Aorta (tissue), 5 donors: ENCODE measurements around the gene UBE2O. TPM values are rescaled to one million over a fixed set of nuclear protein-coding genes. Genes with fewer than 3 reads are reported as not detected.
"Not testable (repeated sequence)": the region's sequence is repeated elsewhere in the genome, so short reads cannot be mapped to it uniquely, and the experiment has no call there.

Experiments
- ATAC-seq: fragments of 200-7000 bp; cut with Tn5 transposase; one replicate; pipeline ENCODE4 v1.9.1; 2022; ENCODE audit warnings: moderate library complexity; ENCODE audit not compliant: low FRiP score
- DNase-seq, 2 donors: peaks; one replicate each; pipeline ENCODE4 v3.0.0-alpha.2; 2020
- H3K27ac ChIP-seq, 2 donors: one replicate each; pipeline ENCODE4 v1.5.1; 2013; ENCODE audit warnings: low read length in 2 of 2, mild to moderate bottlenecking in 2 of 2, moderate library complexity in 2 of 2, control low read depth in 1 of 2, inconsistent platforms in 1 of 2, low read depth in 1 of 2
- H3K27me3 ChIP-seq, 2 donors: one replicate each; pipeline ENCODE4 v1.6.1; 2013; ENCODE audit warnings: control low read depth in 1 of 2, low read length in 1 of 2, mild to moderate bottlenecking in 1 of 2, moderate library complexity in 1 of 2; ENCODE audit not compliant: insufficient read depth in 2 of 2, control insufficient read depth in 1 of 2
- H3K36me3 ChIP-seq, 2 donors: one replicate each; pipeline ENCODE4 v1.6.1; 2013; ENCODE audit warnings: control low read depth in 1 of 2, low read length in 1 of 2, mild to moderate bottlenecking in 1 of 2; ENCODE audit not compliant: insufficient read depth in 2 of 2, control insufficient read depth in 1 of 2
- H3K4me1 ChIP-seq, 2 donors: one replicate each; pipeline ENCODE4 v1.6.1; 2013; ENCODE audit warnings: low read length in 2 of 2, control low read depth in 1 of 2, mild to moderate bottlenecking in 1 of 2, moderate library complexity in 1 of 2; ENCODE audit not compliant: insufficient read depth in 2 of 2, control insufficient read depth in 1 of 2
- H3K4me3 ChIP-seq, 2 donors: one replicate each; pipeline ENCODE4 v1.5.1; 2013; ENCODE audit warnings: low read length in 2 of 2, control low read depth in 1 of 2, mild to moderate bottlenecking in 1 of 2
- H3K9me3 ChIP-seq: one replicate; pipeline ENCODE4 v1.6.1; 2013; ENCODE audit warnings: mild to moderate bottlenecking, low read length; ENCODE audit not compliant: control insufficient read depth
- WGBS, 2 donors: extraction: QIAGEN DNeasy Blood & Tissue Kit; methylation state at CpG; one replicate each; pipeline ENCODE4 v1.1.7; 2013; 5-methylcytosine and 5-hydroxymethylcytosine counted together
- intact Hi-C, 2 donors: fragments of 100-400 bp; cut with DNase I; formaldehyde crosslinking; loops; one replicate each; pipeline versions ENCODE4 v1.14.2 to v1.15.0; 2022
- polyA plus RNA-seq, 2 donors: library from polyadenylated mRNA; stranded (reverse); fragments of 200-250 nt; gene quantifications; one replicate each; pipeline ENCODE4 v1.2.3, GENCODE V29; 2013
- total RNA-seq, 2 donors: library from RNA; stranded (reverse); fragmentation: NEBNext Ultra II Directional; extraction: Animal tissue kit (Norgen Biotek cat#: 25700); gene quantifications; one replicate each; pipeline ENCODE4 v1.2.1, GENCODE V29; 2021
- donor health status: healthy with polysubstance abuse.
- donor health status: Bipolar disorder and iron deficiency.
- donor health status: DM: no; HTN: no; CAD: no.
- donor health status: DM: no; HTN: no; CAD: no.
- donor health status: DM: yes; HTN: yes; CAD: no.

The UBE2O gene
- total and polyA plus RNA-seq, 4 donors: 2.5 to 24.7 (median 12.5) TPM

GRCh38 chr17:76353599-76354316 is 99.2 kb downstream of the UBE2O start, which contains the start of gene PRPSAP1:
Gene PRPSAP1 (minus strand): TSS chr17:76353916. CDS start chr17:76353703, 213 bp downstream.
- peak within 1 kb of the TSS in 1 of 2 donors; percentile 41 for H3K27ac ChIP-seq
- intact Hi-C loops: loop anchor here (5.0 to 10.0 kb wide), 2 partner anchors 34 to 49 kb away; partner anchors contain the start of gene QRICH2 (in 1 of the 2)
- DNase-seq: peak; percentile 92 to 94

GRCh38 chr17:76353004-76353598 is 99.9 kb downstream of the UBE2O start:
- WGBS, 2 donors: 0 to 1% methylated on average over 44 to 51 of the region's 51 CpGs
- Histone ChIP-seq H3K27me3 (peaks cover 0 to 2% of the 10 kb centered on the region in 2 donors), H3K36me3 (no peaks in the 10 kb centered on the region), H3K4me3 (peak overlapping the region; percentile 59 to 80), H3K27ac (peak overlapping the region in 1 of 2 donors; percentile 20), H3K9me3 (no peaks in the 10 kb centered on the region), H3K4me1 (no peaks in the 10 kb centered on the region)
- ATAC-seq: peak; percentile 26
- DNase-seq: peak; percentile 59 to 80
- intact Hi-C loops: loop anchor here (5.0 to 10.0 kb wide), 2 partner anchors 34 to 48 kb away; partner anchors contain the start of gene QRICH2 (in 1 of the 2)

More at GRCh38 chr17:76353599-76354316, 99.2 kb downstream of the UBE2O start, which contains the start of gene PRPSAP1:
- Histone ChIP-seq H3K4me3 (peak within 1 kb of the TSS; percentile 59 to 80), H3K4me1 (no peaks in the 10 kb centered on the region), H3K9me3 (no peaks in the 10 kb centered on the region), H3K27me3 (peaks cover 0 to 2% of the 10 kb centered on the region in 2 donors), H3K36me3 (no peaks in the 10 kb centered on the region)
- peak; percentile 98 for ATAC-seq
- 1% methylated on average over 70 to 75 of the region's 75 CpGs for WGBS, 2 donors

GRCh38 chr17:76351526-76352071 is 101.4 kb downstream of the UBE2O start:
- no peak overlapping the region for H3K27ac ChIP-seq
- no peaks in the 10 kb centered on the region for H3K4me1 ChIP-seq
- peaks cover 0 to 3% of the 10 kb centered on the region in 2 donors for H3K36me3 ChIP-seq
- no peak for DNase-seq
- H3K9me3 ChIP-seq: no peaks in the 10 kb centered on the region
- H3K4me3 ChIP-seq: no peak overlapping the region
- ATAC-seq: no peak
- intact Hi-C loops: loop anchor here (5.0 to 10.0 kb wide), 2 partner anchors 36 to 47 kb away; partner anchors contain the start of gene QRICH2 (in 1 of the 2)
- peaks cover 0 to 2% of the 10 kb centered on the region in 2 donors for H3K27me3 ChIP-seq
- WGBS, 2 donors: 56 to 57% methylated on average over 9 of the region's 9 CpGs

GRCh38 chr17:76350463-76350862 is 102.5 kb downstream of the UBE2O start:
- no peak for ATAC-seq
- 96 to 97% methylated on average over 5 of the region's 5 CpGs for WGBS, 2 donors
- no peaks in the 10 kb centered on the region for H3K4me1 ChIP-seq
- no peak for DNase-seq
- H3K27ac ChIP-seq: no peak overlapping the region
- H3K4me3 ChIP-seq: no peak overlapping the region
- H3K27me3 ChIP-seq: peaks cover 0 to 2% of the 10 kb centered on the region in 2 donors
- intact Hi-C loops: loop anchor here (5.0 to 10.0 kb wide), 2 partner anchors 37 to 46 kb away; partner anchors contain the start of gene QRICH2 (in 1 of the 2)
- peaks cover 3% of the 10 kb centered on the region in 2 donors for H3K36me3 ChIP-seq
- no peaks in the 10 kb centered on the region for H3K9me3 ChIP-seq

- H3K36me3 ChIP-seq, H3K4me1 ChIP-seq, H3K27ac ChIP-seq, H3K9me3 ChIP-seq, ATAC-seq, intact Hi-C loops, H3K4me3 ChIP-seq, H3K27me3 ChIP-seq: not testable (repeated sequence)
- WGBS, 2 donors: 91 to 95% methylated on average over 11 of the region's 11 CpGs
- peak; percentile 35 to 62 for DNase-seq
Measured at GRCh38 chr17:76346936-76347335, 106.0 kb downstream of the UBE2O start.

- DNase-seq (peak in 1 of 2 donors; percentile 20), ATAC-seq (no peak)
- Histone ChIP-seq H3K27me3 (no peaks in the 10 kb centered on the region), H3K4me3 (no peak overlapping the region), H3K36me3 (peaks cover 3% of the 10 kb centered on the region in 2 donors), H3K4me1 (no peaks in the 10 kb centered on the region), H3K27ac (no peak overlapping the region), H3K9me3 (no peaks in the 10 kb centered on the region)
- WGBS, 2 donors: 94 to 95% methylated on average over 14 of the region's 14 CpGs
- intact Hi-C loops: no loop called here
Measured at GRCh38 chr17:76345377-76345974, 107.5 kb downstream of the UBE2O start.

GRCh38 chr17:76343106-76343505 is 109.8 kb downstream of the UBE2O start:
- DNase-seq (peak in 1 of 2 donors; percentile 25), ATAC-seq (no peak)
- 91 to 93% methylated on average over 7 of the region's 7 CpGs for WGBS, 2 donors
- Histone ChIP-seq H3K36me3 (peaks cover 3% of the 10 kb centered on the region in 2 donors), H3K4me3 (no peak overlapping the region), H3K9me3 (no peaks in the 10 kb centered on the region), H3K27me3 (no peaks in the 10 kb centered on the region), H3K4me1 (peaks cover 0 to 3% of the 10 kb centered on the region in 2 donors), H3K27ac (no peak overlapping the region)
- intact Hi-C loops: no loop called here

- peaks cover 0 to 3% of the 10 kb centered on the region in 2 donors for H3K4me1 ChIP-seq
- WGBS, 2 donors: 93 to 94% methylated on average over 6 of the region's 6 CpGs
- ATAC-seq (no peak), DNase-seq (peak in 1 of 2 donors; percentile 8)
- intact Hi-C loops: no loop called here
- peaks cover 0 to 3% of the 10 kb centered on the region in 2 donors for H3K36me3 ChIP-seq
- H3K9me3 ChIP-seq: no peaks in the 10 kb centered on the region
- H3K27me3 ChIP-seq: no peaks in the 10 kb centered on the region
- H3K27ac ChIP-seq: no peak overlapping the region
- no peak overlapping the region for H3K4me3 ChIP-seq
Measured at GRCh38 chr17:76341301-76341700, 111.7 kb downstream of the UBE2O start.
